GM23338 (cell line): ENCODE results near the gene PTPN22.

Experiments
- CREB1 ChIP-seq: fragments of 250-450 bp; sonication (Bioruptor Pico); IDR thresholded peaks from 2 replicates; pipeline ENCODE4 v1.5.0; 2020; ENCODE audit warnings: low read depth, mild to moderate bottlenecking, moderate library complexity
- CTCF ChIP-seq, 2 experiments: fragments of 200-600 bp in 1 of 2; sonication (generic) in 1 of 2; conservative IDR thresholded peaks; 2 replicates each; pipeline versions ENCODE4 v1.5.1 to v1.6.1; 2016 to 2017; ENCODE audit warnings: antibody characterized with exemption in 2 of 2, low read depth in 2 of 2, mild to moderate bottlenecking in 2 of 2, moderate library complexity in 1 of 2
- EZH2 ChIP-seq: fragments of 200-600 bp; sonication (generic); IDR thresholded peaks from one replicate; pipeline ENCODE4 v1.8.0; 2017; ENCODE audit warnings: antibody characterized with exemption, mild to moderate bottlenecking, low read depth; ENCODE audit not compliant: unreplicated experiment
- REST ChIP-seq: IDR thresholded peaks from one replicate; pipeline ENCODE4 v1.6.1; 2018; ENCODE audit warnings: antibody characterized with exemption; ENCODE audit not compliant: unreplicated experiment

DNA sequence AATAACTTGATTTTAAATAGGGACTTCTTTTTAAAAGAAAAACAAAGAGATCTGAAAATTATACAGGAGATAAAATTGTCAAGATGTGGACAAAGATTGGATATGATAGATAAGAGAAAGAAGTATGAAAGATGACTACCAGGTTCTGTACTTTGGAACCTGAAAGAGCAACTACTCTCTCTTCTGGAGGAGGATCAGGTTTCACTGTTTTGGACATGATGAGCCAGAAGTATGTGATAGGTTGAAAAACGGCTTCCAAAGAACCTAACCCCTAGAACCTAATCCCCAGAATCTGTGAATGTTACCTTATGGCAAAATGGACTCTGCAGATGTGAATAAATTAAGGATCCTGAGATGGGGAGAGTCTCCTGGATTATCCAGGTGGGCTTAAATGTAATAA lies 85.4 kb downstream of the PTPN22 start:
- TF ChIP-seq CREB1 (CRISPR knock-in tag) (no peak), EZH2 (no peak), REST (no peak), CTCF (conservative IDR thresholded peaks at IDR 0.05; ENCODE audit: low read depth in 2 of 2) (no peak)
